Neural cell (in vitro differentiated cells): Measurements from ENCODE around the gene ATP7B. TPM values are rescaled to one million over a fixed set of nuclear protein-coding genes. Genes with fewer than 3 reads are reported as not detected.

Experiments used
- H2AFZ ChIP-seq: fragments of 200-600, 300-800 bp; sonication (generic), shearing (Covaris generic); 2 replicates; pipeline ENCODE4 v1.6.0; 2014; ENCODE audit warnings: low read depth, mild to moderate bottlenecking, antibody characterized with exemption, low read length, moderate library complexity
- H3F3A ChIP-seq: fragments of 200-600 bp; shearing (Covaris generic); 2 replicates; pipeline ENCODE4 v1.6.1; 2016; ENCODE audit warnings: mild to moderate bottlenecking, moderate library complexity, mixed read lengths, antibody characterized with exemption, low read length; ENCODE audit not compliant: insufficient read depth, poor library complexity, severe bottlenecking
- H3K27ac ChIP-seq: fragments of 200-600, 300-800 bp; sonication (generic), shearing (Covaris generic); 2 replicates; pipeline ENCODE4 v1.5.1; 2014; ENCODE audit warnings: mild to moderate bottlenecking, low read length, moderate library complexity
- H3K27me3 ChIP-seq: fragments of 300-800, 200-600 bp; sonication (generic), shearing (Covaris generic); 2 replicates; pipeline ENCODE4 v1.6.0; 2014; ENCODE audit warnings: mild to moderate bottlenecking, low read depth, low read length, moderate library complexity; ENCODE audit not compliant: insufficient read depth
- H3K36me3 ChIP-seq: fragments of 300-800, 200-600 bp; sonication (generic), shearing (Covaris generic); 2 replicates; pipeline ENCODE4 v1.5.1; 2014; ENCODE audit warnings: mild to moderate bottlenecking, antibody characterized with exemption, low read length, moderate library complexity; ENCODE audit not compliant: insufficient read depth
- H3K4me2 ChIP-seq: fragments of 300-800, 200-600 bp; sonication (generic), shearing (Covaris generic); 2 replicates; pipeline ENCODE4 v1.6.0; 2014; ENCODE audit warnings: mild to moderate bottlenecking, low read length
- H3K4me3 ChIP-seq: fragments of 300-800, 200-600 bp; sonication (generic), shearing (Covaris generic); 2 replicates; pipeline ENCODE4 v1.5.1; 2014; ENCODE audit warnings: mild to moderate bottlenecking, low read length, moderate library complexity
- H3K79me2 ChIP-seq: fragments of 200-600 bp; shearing (Covaris generic); replicated peaks from 2 replicates; pipeline ENCODE4 v1.6.0; 2014; ENCODE audit warnings: mild to moderate bottlenecking, low read length, moderate library complexity; ENCODE audit not compliant: insufficient read depth
- H3K9ac ChIP-seq: fragments of 300-800, 200-600 bp; sonication (generic), shearing (Covaris generic); 2 replicates; pipeline ENCODE4 v1.6.1; 2016; ENCODE audit warnings: mild to moderate bottlenecking, low read length, mixed read lengths
- H3K9me2 ChIP-seq: fragments of 200-600 bp; shearing (Covaris generic); 2 replicates; pipeline ENCODE4 v1.6.1; 2016; ENCODE audit warnings: mild to moderate bottlenecking, low read length, mixed read lengths; ENCODE audit not compliant: insufficient read depth
- H3K9me3 ChIP-seq: fragments of 200-600, 300-800 bp; sonication (generic), shearing (Covaris generic); 2 replicates; pipeline ENCODE4 v1.6.1; 2016; ENCODE audit warnings: mild to moderate bottlenecking, mixed run types, low read length, moderate library complexity, mixed read lengths
- H4K20me1 ChIP-seq: fragments of 200-600 bp; shearing (Covaris generic); 2 replicates; pipeline ENCODE4 v1.6.1; 2016; ENCODE audit warnings: mild to moderate bottlenecking, mixed run types; ENCODE audit not compliant: insufficient read depth
- EP300 ChIP-seq: fragments of 450-650 bp; conservative IDR thresholded peaks from 2 replicates; pipeline ENCODE4 v1.6.1; 2014; ENCODE audit warnings: antibody characterized with exemption, mild to moderate bottlenecking, moderate library complexity; ENCODE audit not compliant: poor library complexity, severe bottlenecking
- EZH2 ChIP-seq: fragments of 200-600, 300-800 bp; shearing (Covaris generic), sonication (generic); IDR thresholded peaks from 2 replicates; pipeline ENCODE4 v1.6.1; 2014; ENCODE audit warnings: antibody characterized with exemption, low read length, borderline replicate concordance, mild to moderate bottlenecking; ENCODE audit not compliant: insufficient read depth, poor library complexity, severe bottlenecking
- MXI1 ChIP-seq: fragments of 450-650 bp; conservative IDR thresholded peaks from 2 replicates; pipeline ENCODE4 v1.6.1; 2014; ENCODE audit warnings: antibody characterized with exemption, mild to moderate bottlenecking; ENCODE audit not compliant: poor library complexity, severe bottlenecking
- POLR2AphosphoS5 ChIP-seq: IDR thresholded peaks from 2 replicates; pipeline ENCODE4 v1.6.1; 2012
- RAD21 ChIP-seq: fragments of 450-650 bp; conservative IDR thresholded peaks from 2 replicates; pipeline ENCODE4 v1.6.1; 2014; ENCODE audit warnings: antibody characterized with exemption, mild to moderate bottlenecking, moderate library complexity
- REST ChIP-seq: IDR thresholded peaks from 2 replicates; pipeline ENCODE4 v1.6.1; 2012; ENCODE audit warnings: borderline replicate concordance
- SMC3 ChIP-seq: fragments of 450-650 bp; conservative IDR thresholded peaks from 2 replicates; pipeline ENCODE4 v1.6.1; 2014; ENCODE audit warnings: antibody characterized with exemption, mild to moderate bottlenecking, moderate library complexity; ENCODE audit not compliant: poor library complexity
- TAF1 ChIP-seq: IDR thresholded peaks from 2 replicates; pipeline ENCODE4 v1.6.1; 2012; ENCODE audit warnings: low read depth
- polyA plus RNA-seq: library from polyadenylated mRNA; depleted of rRNA; stranded (reverse); fragments of >200 nt; gene quantifications from 2 replicates; pipeline ENCODE4 v1.2.3, GENCODE V29; 2014

The ATP7B gene
- polyA plus RNA-seq, 1 donor from 2014 or later = 6.3 TPM

GRCh38 chr13:51998723-51999509 lies 12.3 kb downstream of the ATP7B start:
- Histone ChIP-seq H3K36me3 (no peaks in the 10 kb centered on the region), H3K27ac (no peak overlapping the region), H3K27me3 (no peaks in the 10 kb centered on the region), H3K79me2 (peaks cover 3% of the 10 kb centered on the region), H3K9me3 (no peaks in the 10 kb centered on the region), H3K9me2 (no peaks in the 10 kb centered on the region), H3K9ac (no peak overlapping the region), H3K4me2 (no peak overlapping the region), H3F3A (no peaks in the 10 kb centered on the region), H4K20me1 (no peaks in the 10 kb centered on the region), H2AFZ (no peak overlapping the region), H3K4me3 (no peak overlapping the region)
- TF ChIP-seq SMC3 (no peak), EZH2 (no peak), EP300 (no peak), POLR2AphosphoS5 (no peak), TAF1 (no peak)

GRCh38 chr13:51997641-51998330 lies 13.5 kb downstream of the ATP7B start:
- TF ChIP-seq REST = no peak
- no peak for TF ChIP-seq RAD21
- TF ChIP-seq TAF1 = no peak
- TF ChIP-seq SMC3 = no peak
- no peak for TF ChIP-seq MXI1
- TF ChIP-seq EP300 = no peak
- H3K4me2 ChIP-seq = no peak overlapping the region
- no peak overlapping the region for H2AFZ ChIP-seq
- peaks cover 3% of the 10 kb centered on the region for H3K79me2 ChIP-seq
- H4K20me1 ChIP-seq = no peaks in the 10 kb centered on the region
- no peaks in the 10 kb centered on the region for H3K9me2 ChIP-seq
- no peaks in the 10 kb centered on the region for H3K9me3 ChIP-seq
- no peaks in the 10 kb centered on the region for H3K27me3 ChIP-seq
- H3F3A ChIP-seq = no peaks in the 10 kb centered on the region
- no peak overlapping the region for H3K4me3 ChIP-seq
- no peaks in the 10 kb centered on the region for H3K36me3 ChIP-seq
- H3K9ac ChIP-seq = no peak overlapping the region
- H3K27ac ChIP-seq = no peak overlapping the region

GRCh38 chr13:51997186-51997585 lies 14.1 kb downstream of the ATP7B start:
- H3K36me3 ChIP-seq = no peaks in the 10 kb centered on the region
- TF ChIP-seq RAD21 = no peak
- no peak for TF ChIP-seq EZH2

More at GRCh38 chr13:51997186-51997585, 14.1 kb downstream of the ATP7B start:
- no peak overlapping the region for H3K27ac ChIP-seq
- no peak overlapping the region for H2AFZ ChIP-seq
- no peaks in the 10 kb centered on the region for H3K9me2 ChIP-seq
- H3K4me3 ChIP-seq = no peak overlapping the region
- H3K79me2 ChIP-seq = peaks cover 3% of the 10 kb centered on the region
- no peak overlapping the region for H3K9ac ChIP-seq
- H3K4me2 ChIP-seq = no peak overlapping the region
- H3F3A ChIP-seq = no peaks in the 10 kb centered on the region
- H3K9me3 ChIP-seq = no peaks in the 10 kb centered on the region
- no peaks in the 10 kb centered on the region for H4K20me1 ChIP-seq
- no peaks in the 10 kb centered on the region for H3K27me3 ChIP-seq
